LoVo (cell line): Measurements from ENCODE around the gene SMC3.

ENCODE experiments used
- DNase-seq: peaks from one replicate; pipeline ENCODE4 v3.0.0-alpha.2; 2016; ENCODE audit warnings: low spot score

The SMC3 gene

GRCh38 chr10:110647136-110647430 lies 79.6 kb downstream of the SMC3 start:
- DNase-seq, result no peak

GRCh38 chr10:110648692-110649346 lies 81.3 kb downstream of the SMC3 start:
- DNase-seq, result no peak

GRCh38 chr10:110649347-110650264 lies 82.1 kb downstream of the SMC3 start:
- DNase-seq, result no peak

GRCh38 chr10:110650265-110650668 lies 82.8 kb downstream of the SMC3 start:
- DNase-seq, result no peak

- DNase-seq, result no peak
Observed at GRCh38 chr10:110651044-110651958, 83.8 kb downstream of the SMC3 start.

GRCh38 chr10:110652475-110653118 lies 85.1 kb downstream of the SMC3 start:
- no peak for DNase-seq
